ENCODE measurements around the gene THSD7B. TPM values are rescaled to one million over a fixed set of nuclear protein-coding genes. Genes with fewer than 3 reads are reported as not detected.

Gene THSD7B
- total RNA-seq, 1 experiment from 2014 or later, result under 0.01 TPM

DNA sequence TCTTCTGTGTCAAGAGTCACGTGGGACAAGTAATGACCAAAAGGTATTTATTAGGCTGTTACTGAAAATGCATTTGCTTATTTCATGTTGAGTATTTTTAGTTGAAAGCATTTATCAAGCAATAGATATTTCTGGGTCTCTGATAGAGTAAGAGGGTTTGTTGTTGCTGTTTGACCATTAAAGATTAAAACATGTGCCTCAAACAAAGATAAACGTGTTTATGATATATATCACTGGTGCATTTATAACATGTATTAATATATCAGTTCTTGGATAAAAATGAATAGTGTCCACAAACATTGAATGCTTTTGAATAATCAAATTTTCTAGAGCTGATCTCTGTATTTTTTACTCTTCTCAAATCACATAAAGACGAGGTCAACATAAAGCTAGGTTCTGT lies 467.7 kb downstream of the THSD7B start:
- Histone ChIP-seq H3K9me3 (ENCODE audit: low read length) (no peaks in the 10 kb centered on the region), H3K4me2 (ENCODE audit: low read length) (no peak overlapping the region), H3K27me3 (ENCODE audit: low read length) (no peaks in the 10 kb centered on the region), H3K4me3 (ENCODE audit: low read length) (no peak overlapping the region), H3K27ac (ENCODE audit: low read length) (no peak overlapping the region), H3K79me2 (ENCODE audit: low read length) (no peaks in the 10 kb centered on the region), H2AFZ (ENCODE audit: low read length) (no peak overlapping the region), H3K36me3 (ENCODE audit: low read depth, low read length) (no peaks in the 10 kb centered on the region), H3K4me1 (ENCODE audit: insufficient read depth, low read length) (peaks cover 46% of the 10 kb centered on the region), H3F3A (ENCODE audit: low read length, unreplicated experiment) (no peaks in the 10 kb centered on the region), H4K20me1 (ENCODE audit: low read length) (no peaks in the 10 kb centered on the region), H3K9me2 (replicated peaks; ENCODE audit: low read length) (no peaks in the 10 kb centered on the region), H3K9ac (ENCODE audit: low read length) (no peak overlapping the region)
- ATAC-seq, result no peak
- DNase-seq, result no peak
- TF ChIP-seq EZH2phosphoT487 (IDR thresholded peaks at IDR 0.05; ENCODE audit: borderline replicate concordance, low read length) (no peak), EZH2 (IDR thresholded peaks at IDR 0.05; ENCODE audit: low read length, unreplicated experiment) (no peak)
- TF ChIP-seq, protein P1, sequence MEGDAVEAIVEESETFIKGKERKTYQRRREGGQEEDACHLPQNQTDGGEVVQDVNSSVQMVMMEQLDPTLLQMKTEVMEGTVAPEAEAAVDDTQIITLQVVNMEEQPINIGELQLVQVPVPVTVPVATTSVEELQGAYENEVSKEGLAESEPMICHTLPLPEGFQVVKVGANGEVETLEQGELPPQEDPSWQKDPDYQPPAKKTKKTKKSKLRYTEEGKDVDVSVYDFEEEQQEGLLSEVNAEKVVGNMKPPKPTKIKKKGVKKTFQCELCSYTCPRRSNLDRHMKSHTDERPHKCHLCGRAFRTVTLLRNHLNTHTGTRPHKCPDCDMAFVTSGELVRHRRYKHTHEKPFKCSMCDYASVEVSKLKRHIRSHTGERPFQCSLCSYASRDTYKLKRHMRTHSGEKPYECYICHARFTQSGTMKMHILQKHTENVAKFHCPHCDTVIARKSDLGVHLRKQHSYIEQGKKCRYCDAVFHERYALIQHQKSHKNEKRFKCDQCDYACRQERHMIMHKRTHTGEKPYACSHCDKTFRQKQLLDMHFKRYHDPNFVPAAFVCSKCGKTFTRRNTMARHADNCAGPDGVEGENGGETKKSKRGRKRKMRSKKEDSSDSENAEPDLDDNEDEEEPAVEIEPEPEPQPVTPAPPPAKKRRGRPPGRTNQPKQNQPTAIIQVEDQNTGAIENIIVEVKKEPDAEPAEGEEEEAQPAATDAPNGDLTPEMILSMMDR (conservative IDR thresholded peaks at IDR 0.05; ENCODE audit: low read depth, low read length), result no peak
- CTCF ChIA-PET, result no interaction called here
- BruUV-seq (replicated peaks), result no TSS peak
- POLR2A ChIA-PET (ENCODE audit: unreplicated experiment), result no interaction called here
- intact Hi-C loops (cut with micrococcal nuclease), result no loop called here

DNA sequence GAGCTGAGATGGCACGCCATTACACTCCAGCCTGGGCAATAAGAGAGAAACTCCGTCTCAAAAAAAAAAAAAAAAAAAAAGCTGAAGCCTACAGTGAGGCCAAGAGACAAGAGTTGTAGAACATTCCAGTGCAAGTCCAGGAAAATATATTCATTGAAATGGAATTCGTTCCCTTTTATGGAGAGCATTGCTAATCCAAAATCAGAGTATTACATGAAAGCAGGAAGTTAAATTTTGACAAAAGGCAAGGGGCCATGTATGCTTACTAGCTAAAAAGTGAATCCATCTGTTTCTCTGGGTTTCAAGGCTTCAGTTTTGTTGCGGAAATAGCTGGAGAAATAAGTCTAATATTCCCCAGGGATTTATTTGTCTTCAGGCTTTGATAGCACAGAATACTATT lies 471.7 kb downstream of the THSD7B start:
- Histone ChIP-seq H3F3A (ENCODE audit: low read length, unreplicated experiment) (no peaks in the 10 kb centered on the region), H3K27me3 (ENCODE audit: low read length) (no peaks in the 10 kb centered on the region), H3K9ac (ENCODE audit: low read length) (no peak overlapping the region), H3K36me3 (ENCODE audit: low read depth, low read length) (no peaks in the 10 kb centered on the region), H2AFZ (ENCODE audit: low read length) (no peak overlapping the region; the same call in 1 of the 2 replicates), H3K4me3 (ENCODE audit: low read length) (no peak overlapping the region), H3K9me3 (ENCODE audit: low read length) (no peaks in the 10 kb centered on the region), H3K9me2 (replicated peaks; ENCODE audit: low read length) (no peaks in the 10 kb centered on the region), H4K20me1 (ENCODE audit: low read length) (no peaks in the 10 kb centered on the region), H3K4me2 (ENCODE audit: low read length) (no peak overlapping the region), H3K79me2 (ENCODE audit: low read length) (no peaks in the 10 kb centered on the region), H3K27ac (ENCODE audit: low read length) (no peak overlapping the region), H3K4me1 (ENCODE audit: insufficient read depth, low read length) (peaks cover 16% of the 10 kb centered on the region)
- DNase-seq (peak; percentile 19), ATAC-seq (no peak; the same call in 1 of the 2 replicates)
- CTCF ChIA-PET, result interaction anchor here (0.7 kb wide), 1 partner anchor 9 kb away, joined by 21 read pairs; no protein-coding TSS in a partner anchor
- BruUV-seq (replicated peaks), result no TSS peak
- POLR2A ChIA-PET (ENCODE audit: unreplicated experiment), result no interaction called here
- no peak for TF ChIP-seq EZH2 (IDR thresholded peaks at IDR 0.05; ENCODE audit: low read length, unreplicated experiment)
- intact Hi-C loops (cut with micrococcal nuclease), result no loop called here

DNA sequence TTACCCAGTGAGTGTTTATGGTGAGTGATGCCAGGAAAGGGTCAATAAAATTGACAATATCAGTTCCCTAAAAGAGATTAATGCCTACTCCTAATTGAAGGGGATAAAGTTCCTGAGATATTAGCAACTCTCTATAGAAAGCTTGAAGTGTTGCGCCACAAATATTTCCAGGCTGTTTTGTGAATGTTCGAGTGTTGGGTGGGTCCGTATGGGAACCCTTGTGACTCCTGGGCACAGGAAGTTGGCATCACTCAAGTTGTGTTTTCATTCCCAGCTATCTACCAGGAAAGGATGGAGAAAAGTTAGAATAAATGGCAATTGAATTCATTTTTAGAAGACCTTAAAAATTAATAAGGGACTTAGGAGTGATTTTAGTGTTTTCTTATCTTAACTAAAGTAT lies 472.7 kb downstream of the THSD7B start:
- Histone ChIP-seq H3K79me2 (ENCODE audit: low read length) (no peaks in the 10 kb centered on the region), H3K4me2 (ENCODE audit: low read length) (no peak overlapping the region), H3K27me3 (ENCODE audit: low read length) (no peaks in the 10 kb centered on the region), H2AFZ (ENCODE audit: low read length) (no peak overlapping the region), H3K4me3 (ENCODE audit: low read length) (no peak overlapping the region), H3K4me1 (ENCODE audit: insufficient read depth, low read length) (peaks cover 10% of the 10 kb centered on the region; the same call in 1 of the 2 replicates), H3K27ac (ENCODE audit: low read length) (no peak overlapping the region), H3K9me2 (replicated peaks; ENCODE audit: low read length) (no peaks in the 10 kb centered on the region), H4K20me1 (ENCODE audit: low read length) (no peaks in the 10 kb centered on the region), H3K9me3 (ENCODE audit: low read length) (no peaks in the 10 kb centered on the region), H3K9ac (ENCODE audit: low read length) (no peak overlapping the region), H3F3A (ENCODE audit: low read length, unreplicated experiment) (no peaks in the 10 kb centered on the region), H3K36me3 (ENCODE audit: low read depth, low read length) (no peaks in the 10 kb centered on the region)
- ATAC-seq (no peak), DNase-seq (no peak)
- POLR2A ChIA-PET (ENCODE audit: unreplicated experiment), result no interaction called here
- CTCF ChIA-PET, result no interaction called here
- BruUV-seq (replicated peaks), result no TSS peak
- TF ChIP-seq EZH2phosphoT487 (IDR thresholded peaks at IDR 0.05; ENCODE audit: borderline replicate concordance, low read length) (no peak), EZH2 (IDR thresholded peaks at IDR 0.05; ENCODE audit: low read length, unreplicated experiment) (no peak)
- TF ChIP-seq, protein P1 (conservative IDR thresholded peaks at IDR 0.05; ENCODE audit: low read depth, low read length), result no peak
- intact Hi-C loops (cut with micrococcal nuclease), result no loop called here

Data from PC-3 (cell line).